Activated T-helper 2 cell treated with anti-CD3 and anti-CD28 coated beads, Interferon-gamma antibody, Interleukin-2, Interleukin-4, amounts not matched to agents 10 μg/mL and 5 μg/mL and 100 μg/mL, durations not matched to agents 14 hours and 24 hours and 36 hours (primary cell): ENCODE data around the gene NUMB. TPM values are rescaled to one million over a fixed set of nuclear protein-coding genes. Genes with fewer than 3 reads are reported as not detected.

Source experiments
- DNase-seq: peaks from one replicate; pipeline ENCODE4 v3.0.0; 2021; ENCODE audit warnings: low spot score
- H3K27ac Mint-ChIP-seq: one replicate; pipeline ENCODE4 v1.8.0; 2021; ENCODE audit warnings: mixed read lengths
- H3K27me3 Mint-ChIP-seq: one replicate; pipeline ENCODE4 v1.8.0; 2021; ENCODE audit warnings: low read depth, mixed read lengths
- H3K36me3 Mint-ChIP-seq: one replicate; pipeline ENCODE4 v1.8.0; 2021; ENCODE audit warnings: low read depth, mixed read lengths
- H3K4me1 Mint-ChIP-seq: one replicate; pipeline ENCODE4 v1.8.0; 2021; ENCODE audit warnings: low read depth, mixed read lengths
- H3K4me3 Mint-ChIP-seq: one replicate; pipeline ENCODE4 v1.8.0; 2021; ENCODE audit warnings: low read depth, mild to moderate bottlenecking, moderate library complexity, mixed read lengths
- H3K9me3 Mint-ChIP-seq: one replicate; pipeline ENCODE4 v1.8.0; 2021; ENCODE audit warnings: mixed read lengths
- intact Hi-C: fragments of 100-400 bp; cut with micrococcal nuclease; formaldehyde crosslinking; loops from one replicate; pipeline ENCODE4 v1.15.1; 2023
- total RNA-seq: library from RNA; stranded (reverse); gene quantifications from 2 replicates; pipeline ENCODE4 v1.2.3, GENCODE V29; 2022

NUMB gene
- total RNA-seq, 1 donor from 2014 or later, result 52.4 TPM

- Mint-ChIP-seq H3K36me3 (no peaks in the 10 kb centered on the region), H3K9me3 (no peaks in the 10 kb centered on the region), H3K4me3 (peak overlapping the region; percentile 77), H3K27ac (no peak overlapping the region), H3K27me3 (peaks cover 40% of the 10 kb centered on the region), H3K4me1 (peaks cover 33% of the 10 kb centered on the region)
- intact Hi-C loops, result no loop called here
- DNase-seq, result no peak
These were observed 211.8 kb downstream of the NUMB start for GRCh38 chr14:73246387-73247150.

- H3K27me3 Mint-ChIP-seq, result peaks cover 47% of the 10 kb centered on the region
- H3K9me3 Mint-ChIP-seq, result no peaks in the 10 kb centered on the region
- peaks cover 33% of the 10 kb centered on the region for H3K4me1 Mint-ChIP-seq
- no peaks in the 10 kb centered on the region for H3K36me3 Mint-ChIP-seq
- no peak overlapping the region for H3K27ac Mint-ChIP-seq
- DNase-seq, result peak; percentile 37
- peak overlapping the region; percentile 60 for H3K4me3 Mint-ChIP-seq
- intact Hi-C loops, result no loop called here
These were observed 212.6 kb downstream of the NUMB start for GRCh38 chr14:73245480-73246325.

DNA sequence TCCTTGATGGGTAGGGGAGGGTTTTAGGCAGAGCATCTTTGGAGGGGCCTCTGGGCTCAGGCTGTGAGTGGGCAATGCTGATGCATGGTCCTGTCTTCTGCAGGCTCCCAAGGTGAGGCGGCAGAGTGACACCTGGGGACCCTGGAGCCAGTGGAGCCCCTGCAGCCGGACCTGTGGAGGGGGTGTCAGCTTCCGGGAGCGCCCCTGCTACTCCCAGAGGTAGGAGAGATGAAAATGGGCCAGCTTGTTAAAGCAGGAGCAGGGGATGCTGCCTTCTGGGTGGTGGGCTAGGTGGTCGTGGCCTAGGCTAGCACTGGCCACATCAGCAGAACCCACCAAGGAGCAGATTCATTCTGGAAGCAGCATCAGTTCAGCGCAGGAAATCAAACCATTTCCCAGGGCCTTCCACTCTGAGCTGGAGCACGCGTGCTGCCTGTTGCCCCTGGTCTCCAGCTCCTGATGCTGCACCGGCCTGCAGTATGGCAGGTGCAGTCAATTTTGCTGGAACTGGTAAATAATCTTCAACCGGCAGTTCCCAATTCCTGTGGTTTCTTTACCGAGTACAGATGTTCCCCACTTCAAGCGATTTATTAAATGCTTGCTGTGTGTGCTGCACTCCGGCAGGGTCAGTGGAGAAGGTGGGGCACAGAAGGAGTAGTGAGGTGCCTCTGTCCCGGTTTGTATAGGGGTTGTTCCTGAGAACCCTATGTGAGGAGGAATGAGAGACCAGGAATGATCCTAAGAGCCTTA, 213.6 kb downstream of the NUMB start:
- no peak for DNase-seq
- Mint-ChIP-seq H3K9me3 (no peaks in the 10 kb centered on the region), H3K27ac (no peak overlapping the region), H3K4me1 (peaks cover 35% of the 10 kb centered on the region), H3K4me3 (no peak overlapping the region), H3K27me3 (peaks cover 54% of the 10 kb centered on the region), H3K36me3 (no peaks in the 10 kb centered on the region)
- intact Hi-C loops, result loop anchor here (5.0 kb wide), 1 partner anchor 48 kb away; no protein-coding TSS in a partner anchor

GRCh38 chr14:73243748-73244147, 214.6 kb downstream of the NUMB start:
- no peak overlapping the region for H3K4me3 Mint-ChIP-seq
- H3K4me1 Mint-ChIP-seq, result peaks cover 31% of the 10 kb centered on the region
- no peak for DNase-seq
- H3K27ac Mint-ChIP-seq, result no peak overlapping the region
- intact Hi-C loops, result loop anchor here (5.0 kb wide), 1 partner anchor 49 kb away; no protein-coding TSS in a partner anchor
- H3K36me3 Mint-ChIP-seq, result no peaks in the 10 kb centered on the region
- peaks cover 63% of the 10 kb centered on the region for H3K27me3 Mint-ChIP-seq
- no peaks in the 10 kb centered on the region for H3K9me3 Mint-ChIP-seq

DNA sequence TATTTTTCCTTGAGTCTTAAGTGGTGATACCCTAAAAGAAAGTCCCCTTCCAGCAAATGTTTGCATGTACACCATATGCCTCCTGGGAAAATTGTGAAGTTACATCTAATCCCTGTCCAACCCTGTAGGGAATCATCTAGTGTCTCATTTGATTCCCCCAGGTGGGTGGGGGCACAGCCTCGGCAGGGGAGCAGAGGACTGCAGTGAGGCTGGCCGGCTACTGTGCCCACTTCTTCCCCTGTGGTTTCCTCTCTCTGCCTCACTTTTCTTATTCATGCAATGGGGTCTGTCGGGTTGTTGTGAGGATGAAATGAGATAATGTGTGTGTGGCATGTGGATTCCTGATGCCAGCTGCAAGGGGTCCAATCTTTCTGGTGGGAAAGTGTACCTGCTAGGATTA, 215.0 kb downstream of the NUMB start:
- Mint-ChIP-seq H3K27me3 (peaks cover 67% of the 10 kb centered on the region), H3K9me3 (no peaks in the 10 kb centered on the region), H3K4me3 (no peak overlapping the region), H3K27ac (no peak overlapping the region), H3K36me3 (no peaks in the 10 kb centered on the region), H3K4me1 (peaks cover 32% of the 10 kb centered on the region)
- no peak for DNase-seq
- intact Hi-C loops, result loop anchor here (5.0 kb wide), 1 partner anchor 49 kb away; no protein-coding TSS in a partner anchor

- no peak overlapping the region for H3K27ac Mint-ChIP-seq
- no peak for DNase-seq
These were observed 215.9 kb downstream of the NUMB start for GRCh38 chr14:73242357-73242901.

DNA sequence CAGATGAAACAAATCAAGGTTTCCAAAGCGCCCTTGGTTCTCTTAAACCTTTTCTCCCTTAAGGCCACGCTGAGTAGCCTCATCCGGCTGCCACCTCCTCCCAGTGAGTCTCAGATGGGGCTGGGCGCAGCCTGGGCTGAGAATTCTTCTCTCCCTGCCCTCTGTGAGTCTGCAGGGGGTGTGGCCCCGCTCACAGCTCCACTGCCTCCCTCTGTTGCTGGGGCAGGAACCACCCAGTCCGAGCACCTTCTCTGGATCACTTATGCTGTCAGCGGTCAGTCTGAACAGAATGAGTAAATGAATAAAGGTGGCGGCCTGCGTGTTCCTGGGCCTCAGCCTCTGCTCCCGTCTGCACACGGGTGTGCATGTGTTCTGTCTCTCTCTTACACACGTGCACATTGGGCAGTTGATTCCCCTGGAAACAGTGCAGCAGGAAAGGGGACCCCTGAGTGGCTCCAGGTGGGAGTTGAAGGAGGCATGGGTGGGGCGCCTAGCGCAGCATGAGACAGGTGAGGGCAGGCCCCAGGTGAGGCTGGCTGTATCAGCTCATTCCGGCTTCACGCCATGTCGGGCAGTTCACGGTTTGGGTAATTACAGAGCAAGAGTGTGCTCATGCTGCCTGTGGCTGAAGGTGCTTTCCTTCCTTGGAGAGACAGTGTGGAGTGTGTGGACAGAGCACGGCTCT, 216.7 kb downstream of the NUMB start:
- Mint-ChIP-seq H3K27me3 (peaks cover 67% of the 10 kb centered on the region), H3K36me3 (no peaks in the 10 kb centered on the region), H3K9me3 (no peaks in the 10 kb centered on the region), H3K4me3 (no peak overlapping the region), H3K4me1 (peaks cover 25% of the 10 kb centered on the region), H3K27ac (no peak overlapping the region)
- no peak for DNase-seq
- intact Hi-C loops, result loop anchor here (5.0 kb wide), 1 partner anchor 51 kb away; no protein-coding TSS in a partner anchor

More at GRCh38 chr14:73242357-73242901, 215.9 kb downstream of the NUMB start:
- peaks cover 26% of the 10 kb centered on the region for H3K4me1 Mint-ChIP-seq
- intact Hi-C loops, result loop anchor here (5.0 kb wide), 1 partner anchor 50 kb away; no protein-coding TSS in a partner anchor
- H3K27me3 Mint-ChIP-seq, result peaks cover 67% of the 10 kb centered on the region
- no peak overlapping the region for H3K4me3 Mint-ChIP-seq
- H3K9me3 Mint-ChIP-seq, result no peaks in the 10 kb centered on the region
- H3K36me3 Mint-ChIP-seq, result no peaks in the 10 kb centered on the region

DNA sequence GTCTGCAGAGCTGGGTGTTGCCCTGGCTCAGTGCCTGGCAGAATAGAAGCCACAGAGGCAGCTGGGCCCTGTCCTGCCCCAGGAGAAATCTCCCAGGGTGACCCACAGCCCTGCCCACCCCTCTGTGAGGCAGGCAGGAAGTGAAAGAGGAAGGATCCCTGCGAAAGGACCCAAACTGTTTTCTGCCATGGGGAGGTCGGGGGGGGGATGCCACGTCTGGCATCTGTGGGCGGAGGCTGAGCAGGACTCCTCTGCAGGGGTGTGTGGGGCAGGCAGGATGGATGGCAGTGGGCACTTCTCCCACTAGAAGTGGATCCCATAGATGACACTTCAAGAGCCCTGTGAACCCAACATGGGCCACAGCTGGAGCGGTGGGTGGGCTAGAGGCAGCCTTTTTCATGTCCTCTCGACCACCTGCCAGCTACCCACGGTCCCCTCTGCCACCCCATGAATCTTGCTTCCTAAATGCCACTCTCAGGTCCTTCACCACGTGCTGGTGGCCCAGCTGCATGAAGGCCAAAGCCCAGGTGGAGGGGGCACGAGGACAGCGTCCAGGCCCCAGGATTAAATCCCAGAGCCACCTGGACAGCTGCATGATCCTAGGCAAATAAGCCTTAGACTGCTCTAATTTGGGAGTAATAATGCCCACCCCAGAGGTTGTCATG, 217.4 kb downstream of the NUMB start:
- Mint-ChIP-seq H3K27me3 (peaks cover 71% of the 10 kb centered on the region), H3K9me3 (no peaks in the 10 kb centered on the region), H3K4me1 (peaks cover 23% of the 10 kb centered on the region), H3K27ac (no peak overlapping the region), H3K4me3 (no peak overlapping the region), H3K36me3 (no peaks in the 10 kb centered on the region)
- no peak for DNase-seq
- intact Hi-C loops, result loop anchor here (5.0 kb wide), 1 partner anchor 51 kb away; no protein-coding TSS in a partner anchor

DNA sequence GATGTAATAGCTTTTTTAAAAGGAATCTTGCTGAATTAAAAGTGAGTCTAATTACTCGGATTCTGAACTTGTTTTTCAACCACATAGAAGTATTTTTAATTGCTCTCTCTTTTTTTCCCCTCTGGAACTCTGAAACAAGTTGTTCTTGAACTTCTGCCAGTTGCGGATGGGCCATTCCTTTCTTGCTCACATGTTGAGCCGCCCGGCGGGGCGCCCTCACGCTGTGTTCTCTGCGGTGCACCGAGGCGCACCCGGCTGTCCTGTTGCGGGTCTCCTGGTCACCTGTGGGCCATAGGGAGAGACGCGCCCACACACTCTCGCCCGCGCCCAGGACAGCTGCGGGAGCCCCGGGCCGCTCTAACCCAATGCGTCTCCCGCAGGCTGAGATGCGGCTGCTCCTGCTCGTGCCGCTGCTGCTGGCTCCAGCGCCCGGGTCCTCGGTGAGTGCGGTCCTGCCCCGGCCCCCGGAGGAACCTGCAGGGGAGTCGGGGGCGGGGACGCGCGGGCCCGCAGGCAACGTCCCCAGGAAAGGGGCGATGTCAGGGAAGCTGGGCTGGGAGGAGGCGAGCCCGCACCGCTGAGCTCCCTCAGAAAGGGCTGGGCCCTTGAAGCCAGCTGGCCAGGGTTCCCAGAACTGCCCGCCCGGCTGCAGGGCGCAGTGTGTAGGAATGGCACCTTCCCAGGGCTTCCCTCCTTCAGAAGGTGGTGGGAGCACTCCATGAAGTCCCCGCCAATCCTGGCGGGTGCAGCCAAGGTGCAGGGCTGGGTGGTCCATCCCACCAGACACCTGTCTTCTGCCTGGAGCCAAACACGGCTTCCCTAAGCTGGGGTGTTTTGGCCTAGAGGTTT, 218.7 kb downstream of the NUMB start:
- no peaks in the 10 kb centered on the region for H3K9me3 Mint-ChIP-seq
- H3K27ac Mint-ChIP-seq, result no peak overlapping the region
- H3K36me3 Mint-ChIP-seq, result no peaks in the 10 kb centered on the region
- H3K27me3 Mint-ChIP-seq, result peaks cover 79% of the 10 kb centered on the region
- DNase-seq, result no peak
- peaks cover 23% of the 10 kb centered on the region for H3K4me1 Mint-ChIP-seq
- intact Hi-C loops, result loop anchor here (5.0 kb wide), 1 partner anchor 53 kb away; no protein-coding TSS in a partner anchor
- H3K4me3 Mint-ChIP-seq, result peak overlapping the region; percentile 17

GRCh38 chr14:73238941-73239340, 219.4 kb downstream of the NUMB start:
- Mint-ChIP-seq H3K4me3 (no peak overlapping the region), H3K27me3 (peaks cover 78% of the 10 kb centered on the region), H3K9me3 (no peaks in the 10 kb centered on the region), H3K4me1 (peaks cover 23% of the 10 kb centered on the region), H3K36me3 (no peaks in the 10 kb centered on the region), H3K27ac (no peak overlapping the region)
- intact Hi-C loops, result no loop called here
- DNase-seq, result no peak

- H3K27me3 Mint-ChIP-seq, result peaks cover 78% of the 10 kb centered on the region
- H3K4me1 Mint-ChIP-seq, result peaks cover 20% of the 10 kb centered on the region
- no peak for DNase-seq
- H3K9me3 Mint-ChIP-seq, result no peaks in the 10 kb centered on the region
- intact Hi-C loops, result no loop called here
- no peak overlapping the region for H3K27ac Mint-ChIP-seq
- peak overlapping the region; percentile 19 for H3K4me3 Mint-ChIP-seq
- no peaks in the 10 kb centered on the region for H3K36me3 Mint-ChIP-seq
These were observed 219.9 kb downstream of the NUMB start for GRCh38 chr14:73238424-73238852.
